SH-SY5Y (cell line): Measurements from ENCODE around the gene CD28.

Experiments
- GATA2 ChIP-seq: IDR thresholded peaks from 2 replicates; pipeline ENCODE4 v1.6.1; 2011; ENCODE audit warnings: mild to moderate bottlenecking, low read depth, low read length
- GATA3 ChIP-seq: IDR thresholded peaks from 2 replicates; pipeline ENCODE4 v1.6.1; 2011; ENCODE audit warnings: low read depth, mild to moderate bottlenecking, low read length, moderate library complexity

DNA sequence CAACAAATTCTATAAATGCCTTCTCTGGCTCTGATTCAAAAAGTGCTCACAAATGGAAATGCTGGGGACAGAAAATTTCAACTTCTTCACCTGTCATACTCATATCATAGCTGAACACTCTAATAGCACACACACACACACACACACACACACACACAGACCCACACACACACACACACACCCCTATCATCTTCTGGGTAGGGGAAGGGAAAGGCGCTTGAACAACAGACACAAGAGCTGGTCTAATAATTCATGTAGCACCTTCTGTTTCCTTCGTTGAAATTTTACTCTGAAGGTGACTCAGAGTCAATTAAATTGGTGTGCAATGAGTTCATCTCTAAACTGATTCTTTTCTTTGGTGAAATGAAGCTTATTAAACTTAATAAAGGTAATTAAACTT lies 32.9 kb downstream of the CD28 start:
- TF ChIP-seq GATA2, result no peak
- no peak for TF ChIP-seq GATA3
